ENCODE data around the gene SEM1. TPM values are rescaled to one million over a fixed set of nuclear protein-coding genes. Genes with fewer than 3 reads are reported as not detected.

The SEM1 gene
- total RNA-seq (2022; extraction: Qiagen RNA extraction; ENCODE audit: low read depth), result 329 to 659 TPM (median 362 TPM) in 5 replicates

DNA sequence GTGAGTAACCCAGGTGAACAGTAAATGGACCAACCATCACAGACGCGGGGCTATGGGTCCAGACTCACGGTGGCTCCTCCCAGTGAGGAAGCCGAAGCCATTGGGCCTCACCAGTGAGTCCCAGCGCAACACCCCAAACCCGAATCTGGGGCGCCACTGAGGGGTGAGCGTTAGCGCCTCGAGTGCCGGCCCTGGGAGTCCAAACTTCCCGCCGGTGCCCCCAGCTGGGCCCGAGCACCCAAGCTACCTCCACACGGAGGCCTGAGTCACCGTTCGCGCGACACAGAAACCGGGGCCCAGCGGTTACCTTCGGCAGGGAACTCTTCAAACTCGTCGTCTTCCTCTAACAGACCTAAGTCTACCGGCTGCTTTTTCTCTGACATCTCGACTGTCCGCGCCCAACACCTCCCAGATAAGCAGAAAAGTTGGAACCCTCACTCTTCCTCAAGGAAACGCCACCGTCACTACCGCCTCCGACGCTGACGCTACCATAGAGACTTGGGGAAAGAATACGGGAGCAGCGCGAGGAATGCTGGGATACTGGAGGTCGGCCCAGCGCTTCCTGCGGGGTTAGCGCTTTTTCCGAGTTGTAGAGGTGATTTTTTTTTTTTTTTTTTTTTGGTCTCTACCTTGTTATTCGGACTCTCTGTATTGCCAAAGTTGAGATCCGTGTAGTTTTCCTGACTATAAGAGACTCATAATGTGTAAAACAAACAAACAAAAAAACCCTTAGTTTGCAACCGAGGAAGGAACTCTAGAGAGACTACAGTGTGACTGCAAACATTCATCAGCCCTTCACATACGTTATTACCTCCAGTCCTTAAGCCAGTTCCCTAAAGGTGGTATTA lies at the start of gene SEM1:
TSS of gene SEM1 (minus strand) at position 466 of the 848 bp plus-strand sequence. CDS start at position 383, 83 bp downstream.

